GM23338 (cell line): ENCODE measurements around the gene SGK1. TPM values are rescaled to one million over a fixed set of nuclear protein-coding genes. Genes with fewer than 3 reads are reported as not detected.

ENCODE experiments used
- ATAC-seq: fragments of 200-7000 bp; cut with Tn5 transposase; 3 replicates; pipeline ENCODE4 v1.9.1; 2020
- DNase-seq: peaks from one replicate; pipeline ENCODE4 v3.0.0-alpha.2; 2015; ENCODE audit warnings: low spot score
- H2AFZ ChIP-seq: fragments of 200-600 bp; sonication (generic); 2 replicates; pipeline ENCODE4 v1.8.0; 2016; ENCODE audit warnings: antibody characterized with exemption, mild to moderate bottlenecking, moderate library complexity
- H3F3A ChIP-seq: fragments of 200-600 bp; sonication (generic); replicated peaks from 2 replicates; pipeline ENCODE4 v1.8.0; 2017; ENCODE audit warnings: antibody characterized with exemption, mixed run types, low read depth
- H3K27ac ChIP-seq: fragments of 200-600 bp; sonication (generic); 2 replicates; pipeline ENCODE4 v1.6.1; 2016; ENCODE audit warnings: low read depth
- H3K27me3 ChIP-seq: fragments of 200-600 bp; sonication (generic); 2 replicates; pipeline ENCODE4 v1.8.0; 2016; ENCODE audit warnings: mild to moderate bottlenecking, mixed run types, moderate library complexity; ENCODE audit not compliant: insufficient read depth
- H3K36me3 ChIP-seq: fragments of 200-600 bp; sonication (generic); 2 replicates; pipeline ENCODE4 v1.8.0; 2016; ENCODE audit warnings: mild to moderate bottlenecking; ENCODE audit not compliant: insufficient read depth
- H3K4me1 ChIP-seq: fragments of 200-600 bp; sonication (generic); 2 replicates; pipeline ENCODE4 v1.8.0; 2016; ENCODE audit warnings: mild to moderate bottlenecking, moderate library complexity; ENCODE audit not compliant: insufficient read depth
- H3K4me2 ChIP-seq: fragments of 200-600 bp; sonication (generic); 2 replicates; pipeline ENCODE4 v1.7.1; 2017; ENCODE audit warnings: mixed run types
- H3K4me3 ChIP-seq: fragments of 200-600 bp; sonication (generic); 2 replicates; pipeline ENCODE4 v1.6.1; 2016; ENCODE audit warnings: mixed run types
- H3K79me2 ChIP-seq: fragments of 200-600 bp; sonication (generic); replicated peaks from 2 replicates; pipeline ENCODE4 v1.8.0; 2017; ENCODE audit warnings: mild to moderate bottlenecking; ENCODE audit not compliant: insufficient read depth
- H3K9me2 ChIP-seq: fragments of 200-600 bp; sonication (generic); 2 replicates; pipeline ENCODE4 v1.8.0; 2017; ENCODE audit not compliant: insufficient read depth
- H4K20me1 ChIP-seq: fragments of 200-600 bp; sonication (generic); replicated peaks from 2 replicates; pipeline ENCODE4 v1.8.0; 2017; ENCODE audit warnings: mild to moderate bottlenecking; ENCODE audit not compliant: insufficient read depth
- H3K27ac Mint-ChIP-seq: 2 replicates; pipeline ENCODE4 v1.8.0; 2020; ENCODE audit warnings: inconsistent platforms, mild to moderate bottlenecking, moderate library complexity, mixed read lengths
- H3K27me3 Mint-ChIP-seq: 3 replicates; pipeline ENCODE4 v1.8.0; 2022; ENCODE audit warnings: low read depth, mild to moderate bottlenecking, moderate library complexity, mixed read lengths, inconsistent platforms; ENCODE audit not compliant: insufficient read depth, poor library complexity
- H3K36me3 Mint-ChIP-seq: 3 replicates; pipeline ENCODE4 v1.8.0; 2021; ENCODE audit warnings: low read depth, mild to moderate bottlenecking, inconsistent platforms, moderate library complexity, mixed read lengths
- H3K4me1 Mint-ChIP-seq: 3 replicates; pipeline ENCODE4 v1.8.0; 2020; ENCODE audit warnings: mild to moderate bottlenecking, inconsistent platforms, mixed read lengths
- H3K4me3 Mint-ChIP-seq: 3 replicates; pipeline ENCODE4 v1.8.0; 2021; ENCODE audit warnings: moderate library complexity, mild to moderate bottlenecking, inconsistent platforms, mixed read lengths
- H3K9me3 Mint-ChIP-seq: 3 replicates; pipeline ENCODE4 v1.8.0; 2020; ENCODE audit warnings: moderate library complexity, mild to moderate bottlenecking, inconsistent platforms, mixed read lengths
- CREB1 ChIP-seq: fragments of 250-450 bp; sonication (Bioruptor Pico); IDR thresholded peaks from 2 replicates; pipeline ENCODE4 v1.5.0; 2020; ENCODE audit warnings: low read depth, mild to moderate bottlenecking, moderate library complexity
- ETS1 ChIP-seq: IDR thresholded peaks from 2 replicates; pipeline ENCODE4 v1.6.1; 2016; ENCODE audit warnings: antibody characterized with exemption
- EZH2 ChIP-seq: fragments of 200-600 bp; sonication (generic); IDR thresholded peaks from one replicate; pipeline ENCODE4 v1.8.0; 2017; ENCODE audit warnings: antibody characterized with exemption, mild to moderate bottlenecking, low read depth; ENCODE audit not compliant: unreplicated experiment
- EZH2phosphoT487 ChIP-seq: fragments of 200-600 bp; sonication (generic); IDR thresholded peaks from one replicate; pipeline ENCODE4 v1.8.1; 2018; ENCODE audit warnings: antibody characterized with exemption; ENCODE audit not compliant: unreplicated experiment
- JUNB ChIP-seq: IDR thresholded peaks from one replicate; pipeline ENCODE4 v1.6.1; 2016; ENCODE audit warnings: antibody characterized with exemption; ENCODE audit not compliant: unreplicated experiment
- NANOG ChIP-seq: IDR thresholded peaks from 2 replicates; pipeline ENCODE4 v1.6.1; 2016; ENCODE audit warnings: antibody characterized with exemption, borderline replicate concordance
- POLR2AphosphoS5 ChIP-seq: IDR thresholded peaks from 2 replicates; pipeline ENCODE4 v1.6.1; 2016; ENCODE audit warnings: antibody characterized with exemption, low read depth
- REST ChIP-seq: IDR thresholded peaks from one replicate; pipeline ENCODE4 v1.6.1; 2018; ENCODE audit warnings: antibody characterized with exemption; ENCODE audit not compliant: unreplicated experiment
- STAT1 ChIP-seq: IDR thresholded peaks from one replicate; pipeline ENCODE4 v1.6.1; 2016; ENCODE audit warnings: antibody characterized with exemption; ENCODE audit not compliant: unreplicated experiment
- ZNF114 ChIP-seq: fragments of 250-450 bp; sonication (Bioruptor Pico); IDR thresholded peaks from 2 replicates; pipeline ENCODE4 v1.5.0; 2020; ENCODE audit warnings: mild to moderate bottlenecking, moderate library complexity
- ZNF331 ChIP-seq: fragments of 250-450 bp; sonication (Bioruptor Pico); IDR thresholded peaks from 2 replicates; pipeline ENCODE4 v1.5.0; 2020; ENCODE audit warnings: low read depth, mild to moderate bottlenecking, moderate library complexity
- polyA plus RNA-seq: library from polyadenylated mRNA; unstranded; fragments of >200 nt; fragmentation: Nextera tagmentation; extraction: Ambion mirVana; gene quantifications from 2 replicates; pipeline ENCODE4 v1.2.1, GENCODE V29; 2016
- total RNA-seq: library from RNA; depleted of rRNA; stranded (reverse); fragments of >200 nt; shearing (Covaris generic); gene quantifications from 2 replicates; pipeline ENCODE4 v1.2.3, GENCODE V29; 2014
- TF ChIP-seq, protein P1 (sequence below): fragments of 250-450 bp; sonication (Bioruptor Pico); IDR thresholded peaks from 2 replicates; pipeline ENCODE4 v1.5.0; 2020; ENCODE audit warnings: mild to moderate bottlenecking, moderate library complexity

The SGK1 gene
- total and polyA plus RNA-seq, 2 experiments from 2014 or later, result 16.3 to 37.2 TPM

DNA sequence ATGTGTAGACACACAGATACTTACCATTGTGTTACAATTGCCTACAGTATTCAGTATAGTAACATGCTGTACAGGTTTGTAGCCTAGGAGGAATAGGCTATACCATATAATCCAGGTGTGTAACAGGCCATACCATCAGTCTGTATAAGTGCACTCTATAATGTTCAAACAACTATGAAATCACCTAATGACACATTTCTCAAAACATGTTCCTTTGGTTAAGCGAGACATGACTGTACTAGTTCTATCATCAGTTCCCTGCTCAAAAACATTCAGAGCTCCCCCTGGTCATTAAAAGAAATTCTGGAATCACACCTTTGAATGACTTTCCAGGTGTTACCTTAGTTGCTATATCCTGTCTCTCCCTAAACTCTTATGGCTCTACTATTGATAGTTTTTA is 195.1 kb downstream of the SGK1 start (continued):
- TF ChIP-seq REST (no peak), ZNF114 (no peak), ETS1 (no peak), EZH2 (no peak)

DNA sequence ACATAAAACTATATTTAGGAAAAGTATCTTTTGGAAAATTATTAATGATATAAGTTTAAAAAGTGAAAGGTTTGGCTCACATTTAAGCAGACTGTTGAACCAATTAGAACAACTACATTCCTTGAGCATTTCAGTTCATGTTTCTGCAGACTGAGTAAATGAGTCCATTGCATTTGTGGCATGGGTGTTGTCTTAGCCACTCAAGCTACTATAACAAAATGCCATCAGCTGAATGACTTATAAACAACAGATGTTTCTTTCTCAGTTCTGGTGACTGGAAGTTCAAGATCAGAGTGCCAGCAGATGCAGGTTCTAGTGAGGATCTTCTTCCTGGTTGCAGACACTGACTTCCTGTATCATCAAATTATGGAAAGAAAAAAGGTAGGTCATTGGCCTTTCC is 198.4 kb downstream of the SGK1 start:
- H3F3A ChIP-seq, result no peaks in the 10 kb centered on the region
- no peak overlapping the region for H3K27ac ChIP-seq
- ATAC-seq, result no peak
- no peak overlapping the region for H3K4me3 ChIP-seq
- H3K27ac Mint-ChIP-seq, result no peak overlapping the region
- peaks cover 4% of the 10 kb centered on the region; the same call in 1 of the 3 replicates for H3K4me1 Mint-ChIP-seq
- H2AFZ ChIP-seq, result no peak overlapping the region
- H3K9me3 Mint-ChIP-seq, result 0 out of 3 replicates have a peak, but pooled peaks cover 3% of the 10 kb centered on the region
- no peaks in the 10 kb centered on the region for H3K36me3 Mint-ChIP-seq
- H3K4me3 Mint-ChIP-seq, result no peak overlapping the region
- H3K79me2 ChIP-seq, result no peaks in the 10 kb centered on the region
- no peaks in the 10 kb centered on the region for H3K36me3 ChIP-seq
- H4K20me1 ChIP-seq, result no peaks in the 10 kb centered on the region
- DNase-seq, result no peak
- no peak overlapping the region for H3K4me2 ChIP-seq
- H3K27me3 ChIP-seq, result no peaks in the 10 kb centered on the region
- no peaks in the 10 kb centered on the region; the same call in 1 of the 2 replicates for H3K9me2 ChIP-seq
- peaks cover 4% of the 10 kb centered on the region for H3K27me3 Mint-ChIP-seq
- no peaks in the 10 kb centered on the region for H3K4me1 ChIP-seq
- TF ChIP-seq STAT1 (no peak), EZH2 (no peak), ETS1 (no peak), EZH2phosphoT487 (no peak), CREB1 (CRISPR knock-in tag) (no peak), ZNF331 (CRISPR knock-in tag) (no peak), JUNB (no peak), ZNF114 (no peak), POLR2AphosphoS5 (no peak), NANOG (no peak)
- TF ChIP-seq, protein P1, sequence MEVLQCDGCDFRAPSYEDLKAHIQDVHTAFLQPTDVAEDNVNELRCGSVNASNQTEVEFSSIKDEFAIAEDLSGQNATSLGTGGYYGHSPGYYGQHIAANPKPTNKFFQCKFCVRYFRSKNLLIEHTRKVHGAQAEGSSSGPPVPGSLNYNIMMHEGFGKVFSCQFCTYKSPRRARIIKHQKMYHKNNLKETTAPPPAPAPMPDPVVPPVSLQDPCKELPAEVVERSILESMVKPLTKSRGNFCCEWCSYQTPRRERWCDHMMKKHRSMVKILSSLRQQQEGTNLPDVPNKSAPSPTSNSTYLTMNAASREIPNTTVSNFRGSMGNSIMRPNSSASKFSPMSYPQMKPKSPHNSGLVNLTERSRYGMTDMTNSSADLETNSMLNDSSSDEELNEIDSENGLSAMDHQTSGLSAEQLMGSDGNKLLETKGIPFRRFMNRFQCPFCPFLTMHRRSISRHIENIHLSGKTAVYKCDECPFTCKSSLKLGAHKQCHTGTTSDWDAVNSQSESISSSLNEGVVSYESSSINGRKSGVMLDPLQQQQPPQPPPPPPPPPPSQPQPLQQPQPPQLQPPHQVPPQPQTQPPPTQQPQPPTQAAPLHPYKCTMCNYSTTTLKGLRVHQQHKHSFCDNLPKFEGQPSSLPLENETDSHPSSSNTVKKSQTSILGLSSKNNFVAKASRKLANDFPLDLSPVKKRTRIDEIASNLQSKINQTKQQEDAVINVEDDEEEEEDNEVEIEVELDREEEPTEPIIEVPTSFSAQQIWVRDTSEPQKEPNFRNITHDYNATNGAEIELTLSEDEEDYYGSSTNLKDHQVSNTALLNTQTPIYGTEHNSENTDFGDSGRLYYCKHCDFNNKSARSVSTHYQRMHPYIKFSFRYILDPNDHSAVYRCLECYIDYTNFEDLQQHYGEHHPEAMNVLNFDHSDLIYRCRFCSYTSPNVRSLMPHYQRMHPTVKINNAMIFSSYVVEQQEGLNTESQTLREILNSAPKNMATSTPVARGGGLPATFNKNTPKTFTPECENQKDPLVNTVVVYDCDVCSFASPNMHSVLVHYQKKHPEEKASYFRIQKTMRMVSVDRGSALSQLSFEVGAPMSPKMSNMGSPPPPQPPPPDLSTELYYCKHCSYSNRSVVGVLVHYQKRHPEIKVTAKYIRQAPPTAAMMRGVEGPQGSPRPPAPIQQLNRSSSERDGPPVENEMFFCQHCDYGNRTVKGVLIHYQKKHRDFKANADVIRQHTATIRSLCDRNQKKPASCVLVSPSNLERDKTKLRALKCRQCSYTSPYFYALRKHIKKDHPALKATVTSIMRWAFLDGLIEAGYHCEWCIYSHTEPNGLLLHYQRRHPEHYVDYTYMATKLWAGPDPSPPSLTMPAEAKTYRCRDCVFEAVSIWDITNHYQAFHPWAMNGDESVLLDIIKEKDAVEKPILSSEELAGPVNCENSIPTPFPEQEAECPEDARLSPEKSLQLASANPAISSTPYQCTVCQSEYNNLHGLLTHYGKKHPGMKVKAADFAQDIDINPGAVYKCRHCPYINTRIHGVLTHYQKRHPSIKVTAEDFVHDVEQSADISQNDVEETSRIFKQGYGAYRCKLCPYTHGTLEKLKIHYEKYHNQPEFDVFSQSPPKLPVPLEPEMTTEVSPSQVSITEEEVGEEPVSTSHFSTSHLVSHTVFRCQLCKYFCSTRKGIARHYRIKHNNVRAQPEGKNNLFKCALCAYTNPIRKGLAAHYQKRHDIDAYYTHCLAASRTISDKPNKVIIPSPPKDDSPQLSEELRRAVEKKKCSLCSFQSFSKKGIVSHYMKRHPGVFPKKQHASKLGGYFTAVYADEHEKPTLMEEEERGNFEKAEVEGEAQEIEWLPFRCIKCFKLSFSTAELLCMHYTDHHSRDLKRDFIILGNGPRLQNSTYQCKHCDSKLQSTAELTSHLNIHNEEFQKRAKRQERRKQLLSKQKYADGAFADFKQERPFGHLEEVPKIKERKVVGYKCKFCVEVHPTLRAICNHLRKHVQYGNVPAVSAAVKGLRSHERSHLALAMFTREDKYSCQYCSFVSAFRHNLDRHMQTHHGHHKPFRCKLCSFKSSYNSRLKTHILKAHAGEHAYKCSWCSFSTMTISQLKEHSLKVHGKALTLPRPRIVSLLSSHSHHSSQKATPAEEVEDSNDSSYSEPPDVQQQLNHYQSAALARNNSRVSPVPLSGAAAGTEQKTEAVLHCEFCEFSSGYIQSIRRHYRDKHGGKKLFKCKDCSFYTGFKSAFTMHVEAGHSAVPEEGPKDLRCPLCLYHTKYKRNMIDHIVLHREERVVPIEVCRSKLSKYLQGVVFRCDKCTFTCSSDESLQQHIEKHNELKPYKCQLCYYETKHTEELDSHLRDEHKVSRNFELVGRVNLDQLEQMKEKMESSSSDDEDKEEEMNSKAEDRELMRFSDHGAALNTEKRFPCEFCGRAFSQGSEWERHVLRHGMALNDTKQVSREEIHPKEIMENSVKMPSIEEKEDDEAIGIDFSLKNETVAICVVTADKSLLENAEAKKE (CRISPR knock-in tag), result no peak
